ENCODE data around the gene IER5.

Gene IER5

DNA sequence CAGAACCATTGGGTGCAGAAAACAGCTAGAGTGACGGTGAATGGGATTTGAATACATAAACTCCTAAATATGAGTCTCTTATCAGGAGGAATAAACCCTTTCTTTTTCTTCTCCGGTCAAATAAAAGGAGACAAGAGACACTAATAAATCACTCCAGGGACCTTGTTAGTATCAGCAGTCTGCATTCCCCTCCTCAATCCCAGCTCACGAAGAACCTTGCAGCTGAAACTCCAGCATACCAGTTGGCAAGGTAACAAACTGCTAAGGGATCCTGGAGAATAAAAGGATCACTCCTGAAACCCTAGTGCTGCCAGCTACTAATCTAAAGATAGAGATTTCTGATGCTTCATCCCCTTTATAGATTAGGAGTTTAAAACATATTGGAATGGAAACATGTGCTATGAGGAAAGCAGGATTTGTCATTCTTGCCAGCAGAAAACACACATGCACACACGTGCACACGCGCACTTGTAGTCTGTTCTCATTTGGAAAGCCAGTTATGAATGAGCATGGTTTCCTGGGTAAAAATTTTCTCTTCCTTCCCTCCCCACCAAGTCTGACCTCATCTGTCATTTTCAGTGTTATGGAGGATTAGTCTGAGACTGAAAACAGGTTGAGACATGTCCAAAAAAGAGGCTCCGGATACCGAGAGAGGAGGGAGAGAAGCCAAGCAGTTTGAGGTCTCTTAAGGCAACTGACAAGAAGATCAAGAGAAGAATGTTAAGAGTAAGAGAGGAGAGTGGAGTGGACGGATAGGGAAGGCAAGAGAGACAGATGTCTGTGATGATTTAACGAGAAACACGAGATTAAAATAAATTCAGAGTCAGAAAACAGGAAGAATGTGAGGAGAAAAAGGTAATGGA, 10.9 kb downstream of the IER5 start:
- DNase-seq (ENCODE audit: low read depth in 2 of 2) = no peak

DNA sequence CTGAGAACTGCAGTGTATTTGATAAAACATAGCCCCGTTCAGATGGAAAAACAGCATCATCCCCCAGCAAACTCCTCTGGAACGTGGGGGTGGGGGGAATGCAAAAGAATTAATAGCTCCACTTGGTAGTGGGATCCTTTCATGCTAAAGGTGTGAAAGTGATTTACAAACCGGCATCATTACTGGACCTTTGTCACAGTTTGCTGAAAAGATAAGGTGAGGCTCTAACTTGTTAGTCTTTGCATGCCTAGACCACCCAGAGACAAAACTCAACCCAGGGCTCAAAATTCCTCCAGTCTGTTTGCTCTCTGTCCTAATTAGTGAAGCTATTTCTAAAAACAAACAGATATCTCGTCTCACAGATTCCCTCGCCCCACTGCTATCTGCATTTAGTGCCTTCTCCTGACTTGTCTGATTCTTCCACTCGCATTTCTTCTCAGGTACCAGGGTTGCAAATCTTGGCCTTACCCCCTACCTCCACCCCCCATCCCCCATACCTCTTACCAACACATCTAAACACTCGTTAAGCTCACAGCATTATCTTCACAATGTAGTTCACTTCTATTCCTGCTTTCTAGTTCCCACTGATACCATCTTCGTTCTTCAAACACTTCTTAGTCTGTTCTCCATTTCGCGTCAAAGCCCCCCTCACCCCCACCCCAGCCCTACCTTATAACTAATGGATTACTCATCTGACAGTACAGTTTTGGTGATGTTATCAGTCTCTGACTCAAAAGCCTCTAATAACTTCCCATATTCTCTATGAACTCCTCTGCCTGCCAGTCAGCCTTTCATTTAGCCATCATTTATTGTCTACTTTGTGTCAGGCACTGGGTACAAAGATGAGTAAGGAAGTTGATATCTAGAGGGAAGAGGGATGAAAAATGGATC, 11.8 kb downstream of the IER5 start:
- DNase-seq (ENCODE audit: low read depth in 2 of 2) = no peak

DNA sequence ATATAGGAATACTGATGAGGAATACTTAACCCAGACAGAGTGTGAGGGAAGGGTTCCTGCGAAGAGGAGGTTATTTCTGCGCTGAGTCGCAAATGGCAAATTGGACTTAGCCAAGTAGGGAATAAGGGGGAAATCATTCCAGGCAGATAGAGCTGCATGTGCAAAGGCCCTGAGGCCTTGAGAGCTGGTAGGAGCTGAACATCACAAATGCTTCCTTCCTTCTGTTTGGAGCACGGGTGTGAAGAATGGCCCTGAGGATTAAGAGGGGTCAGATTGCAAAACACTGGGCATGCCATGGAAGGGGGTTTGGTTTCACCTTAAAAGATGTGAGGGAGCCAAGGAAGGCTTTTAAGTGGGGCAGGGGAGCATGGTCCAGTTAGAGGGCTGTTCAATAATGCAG, 12.4 kb downstream of the IER5 start:
- no peak for DNase-seq (ENCODE audit: low read depth in 2 of 2)

DNA sequence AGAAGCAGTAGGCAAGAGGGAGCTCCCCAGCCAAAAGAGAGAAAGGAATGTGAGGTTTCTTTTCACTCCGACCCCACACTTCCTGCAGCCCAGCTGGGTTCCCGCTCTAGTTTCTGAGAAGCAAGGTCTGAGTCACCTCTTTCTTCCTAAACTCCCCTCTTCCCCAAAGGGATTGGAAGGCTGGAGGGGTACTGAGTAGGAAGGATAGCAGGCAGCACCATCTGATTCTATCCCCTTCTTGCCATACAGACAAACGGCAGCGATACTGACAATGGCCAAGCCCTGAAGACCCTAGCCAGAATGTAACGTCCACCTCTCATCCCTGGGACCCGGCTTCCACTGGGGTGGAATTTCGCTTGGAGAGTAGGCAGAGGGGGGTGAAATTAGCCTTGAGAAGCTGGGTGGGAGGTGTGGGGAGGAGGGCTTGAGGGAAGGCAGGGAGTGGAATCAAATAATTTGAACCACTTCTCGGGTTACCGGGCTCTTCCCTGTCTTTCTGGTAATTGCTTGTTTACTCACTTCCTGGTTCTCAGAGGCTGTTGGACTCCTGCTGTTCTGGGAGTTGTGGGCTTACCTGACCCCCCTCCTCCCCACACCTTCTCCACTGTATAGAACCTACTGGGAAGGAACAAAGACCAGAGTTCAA, 13.2 kb downstream of the IER5 start:
- DNase-seq (ENCODE audit: low read depth in 2 of 2) = no peak

DNA sequence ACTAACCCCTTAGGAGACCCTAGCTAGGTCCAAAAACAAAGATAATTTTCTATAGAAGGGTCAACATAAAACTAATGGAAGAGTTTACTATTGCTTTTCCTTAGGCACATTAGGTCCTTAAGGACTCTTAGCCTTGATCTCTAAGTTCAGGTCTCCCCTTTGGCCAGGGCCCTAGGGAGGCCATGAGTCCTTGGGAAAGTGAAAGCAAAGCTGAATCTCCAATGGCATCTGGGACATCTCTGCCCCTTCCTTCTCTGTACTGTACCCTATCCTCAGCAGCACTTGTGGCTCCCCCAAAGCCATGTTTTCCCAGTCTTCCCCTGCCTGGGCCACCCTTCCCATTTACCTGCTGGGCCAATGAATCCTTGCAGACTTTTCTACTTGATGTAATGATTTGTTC, 14.3 kb downstream of the IER5 start:
- no peak for DNase-seq (ENCODE audit: low read depth in 2 of 2)

DNA sequence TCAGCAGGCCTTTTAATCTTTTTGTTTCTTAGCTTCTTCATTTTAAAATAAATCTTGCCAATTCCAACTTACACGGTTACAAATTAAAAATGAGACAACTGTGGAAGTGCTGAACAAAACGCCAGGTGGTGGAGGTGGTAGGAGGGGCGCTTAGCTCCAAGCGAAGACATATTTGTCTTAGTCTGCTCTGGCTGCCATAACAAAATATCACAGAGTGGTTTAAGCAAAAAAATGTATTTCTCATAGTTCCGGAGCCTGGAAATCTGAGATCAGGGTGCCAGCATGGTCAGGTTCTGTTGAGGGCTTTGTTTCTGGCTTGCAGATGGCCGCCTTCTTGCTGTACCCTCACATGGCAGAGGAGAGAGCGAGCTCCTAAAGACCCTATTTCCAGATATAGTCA, 14.9 kb downstream of the IER5 start:
- no peak for DNase-seq (ENCODE audit: low read depth in 2 of 2)

DNA sequence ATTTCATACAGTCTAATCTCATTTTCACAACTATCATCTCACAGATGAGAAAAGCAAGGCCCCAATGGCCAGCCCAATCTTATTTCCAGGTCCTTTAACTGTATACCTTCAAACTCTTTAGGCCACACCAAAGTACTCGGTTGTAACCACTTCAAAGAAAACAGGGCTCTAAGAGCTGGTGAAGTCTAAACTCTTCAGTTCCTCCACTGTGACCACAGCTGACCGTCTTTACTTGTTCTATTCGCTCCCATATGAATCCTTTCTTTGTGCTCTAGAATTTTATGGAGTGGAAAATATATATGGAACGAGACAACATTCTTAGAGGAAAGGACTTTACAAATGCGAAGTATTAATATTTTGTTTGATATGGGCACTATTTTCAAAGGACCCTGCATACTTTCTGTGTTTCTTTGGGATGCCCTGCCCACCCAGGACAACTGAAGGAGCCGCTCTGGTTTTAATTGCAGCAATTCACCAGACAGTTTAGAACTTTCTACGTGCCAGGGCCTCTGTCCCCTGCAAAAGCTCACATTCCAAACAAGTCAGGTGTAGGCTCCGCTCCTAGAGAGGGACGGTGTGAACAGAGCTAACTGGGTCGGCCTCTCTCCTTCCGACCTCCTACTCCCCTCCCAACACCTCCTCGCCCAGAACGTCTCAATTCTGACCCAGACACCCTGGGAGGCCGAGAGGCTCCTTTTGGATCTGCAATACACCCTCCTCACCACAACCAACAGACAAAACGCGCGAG, 15.7 kb downstream of the IER5 start:
- DNase-seq (ENCODE audit: low read depth in 2 of 2) = no peak

DNA sequence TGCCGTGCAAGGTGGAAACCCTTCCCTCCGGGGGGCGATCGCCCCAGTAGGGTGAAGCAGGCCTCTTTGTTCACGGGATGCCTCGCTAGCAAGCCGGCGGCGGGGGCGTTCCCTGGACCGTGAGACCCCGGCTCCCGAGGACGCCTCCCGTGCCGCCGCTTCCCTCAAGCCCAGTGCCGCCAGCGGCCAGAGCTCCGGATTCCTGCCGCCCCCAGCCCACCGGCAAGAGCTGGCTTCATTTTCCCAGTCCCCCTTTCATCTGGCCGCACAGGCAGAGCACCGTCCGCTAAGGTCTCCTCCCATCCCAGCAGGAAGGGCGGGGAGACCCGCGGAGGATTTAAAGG, 16.3 kb downstream of the IER5 start:
- peak in 1 of 2 donors; percentile 17 for DNase-seq (ENCODE audit: low read depth in 2 of 2)

DNA sequence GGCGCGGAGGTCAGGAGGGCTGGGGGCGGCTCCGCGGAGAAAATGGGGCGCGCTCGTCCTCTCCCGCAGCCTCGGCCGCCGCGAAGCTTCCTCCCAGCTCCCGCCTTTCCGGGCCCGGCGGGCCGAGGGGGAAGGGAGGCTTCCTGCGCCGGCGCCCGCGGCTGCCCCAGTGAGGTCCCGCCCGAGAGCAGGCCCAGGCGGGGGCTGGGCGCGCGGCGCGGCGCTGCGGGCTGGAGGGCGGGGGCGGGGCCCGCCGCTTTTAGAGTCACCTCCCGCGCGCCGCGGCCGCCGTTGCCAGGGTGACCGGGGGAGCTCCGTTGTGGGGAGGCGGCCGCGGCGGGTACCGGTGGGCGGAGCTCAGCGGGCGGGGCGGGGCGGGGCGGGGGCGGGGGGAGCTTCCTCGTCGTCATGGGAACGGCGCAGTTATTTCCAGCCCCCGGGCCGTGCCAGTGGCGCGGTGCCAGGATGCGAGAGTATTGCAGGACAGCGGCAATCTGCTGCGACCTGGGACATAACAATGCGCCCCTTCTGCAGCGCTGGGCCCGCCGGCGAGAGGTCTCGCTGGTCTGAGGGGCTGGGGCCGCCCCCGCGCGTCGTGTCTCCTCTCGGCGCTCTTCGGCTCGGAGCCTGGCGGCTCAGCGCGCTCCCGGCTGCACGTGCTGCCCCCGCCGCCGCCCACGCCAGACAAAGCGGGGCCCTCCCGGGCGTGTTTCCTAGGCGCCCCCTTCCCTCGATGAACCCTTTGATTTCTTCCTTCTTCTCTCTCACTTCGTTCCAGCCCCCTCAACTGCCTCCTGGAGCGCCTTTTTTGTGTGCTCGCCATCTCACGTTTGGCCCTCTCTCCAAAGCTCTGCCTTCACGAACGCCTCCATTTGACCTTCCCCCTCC, 16.9 kb downstream of the IER5 start:
- DNase-seq (ENCODE audit: low read depth in 2 of 2) = peak; percentile 91

DNA sequence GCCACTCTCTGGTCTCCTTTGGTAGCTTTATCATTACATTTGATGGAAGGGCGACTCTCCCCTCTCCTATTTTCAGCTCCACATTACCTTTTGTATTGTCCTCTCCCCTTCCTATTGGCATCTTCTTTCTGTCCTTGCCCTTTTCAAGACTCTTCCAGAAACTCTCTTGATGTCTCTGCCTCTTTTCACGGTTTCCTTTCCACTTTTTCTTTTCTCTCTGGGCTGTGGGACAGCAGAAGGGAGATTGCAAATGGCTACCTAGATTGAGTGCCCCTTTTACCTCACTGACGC, 17.5 kb downstream of the IER5 start:
- no peak for DNase-seq (ENCODE audit: low read depth in 2 of 2)

DNA sequence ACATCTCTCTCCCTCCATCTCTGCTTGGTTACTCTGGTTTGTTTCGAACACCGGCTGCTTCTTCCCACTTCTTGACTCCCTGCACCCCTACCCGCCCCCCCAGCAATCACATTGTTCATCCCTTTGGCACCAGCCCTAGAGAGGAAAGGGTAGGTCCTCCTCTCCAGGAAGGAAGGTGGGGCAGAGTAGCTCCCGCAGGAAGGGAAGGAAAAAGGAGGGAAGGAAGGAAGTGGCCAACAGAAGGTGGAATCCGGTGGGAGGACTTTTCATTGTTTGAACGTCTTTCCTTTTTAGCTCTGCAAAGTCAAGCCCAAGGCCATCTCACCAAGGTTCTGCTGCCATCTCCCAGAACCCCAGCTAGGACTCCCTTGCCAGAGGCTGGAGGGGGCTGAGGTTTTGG, 18.0 kb downstream of the IER5 start:
- DNase-seq (ENCODE audit: low read depth in 2 of 2) = no peak

DNA sequence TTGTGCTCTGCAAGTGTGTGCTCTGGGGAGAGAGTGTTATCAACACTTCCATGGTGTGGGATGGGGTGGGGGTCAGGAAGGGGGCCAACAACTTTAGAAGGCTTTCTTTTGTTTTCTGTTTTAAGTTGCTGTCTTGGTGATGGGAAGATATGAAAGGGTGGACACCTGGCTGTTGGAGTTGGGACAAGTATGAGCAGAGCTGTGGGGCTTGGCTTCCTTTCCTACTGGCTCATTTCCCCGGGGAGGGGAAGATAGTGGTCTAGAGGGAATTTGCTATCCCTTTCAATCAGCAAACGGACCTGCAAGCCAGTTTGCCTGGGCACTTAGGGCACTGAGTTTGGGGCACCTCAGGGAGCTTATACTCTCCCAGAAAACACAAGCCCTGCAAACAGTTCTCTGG, 19.2 kb downstream of the IER5 start:
- DNase-seq (ENCODE audit: low read depth in 2 of 2) = no peak

DNA sequence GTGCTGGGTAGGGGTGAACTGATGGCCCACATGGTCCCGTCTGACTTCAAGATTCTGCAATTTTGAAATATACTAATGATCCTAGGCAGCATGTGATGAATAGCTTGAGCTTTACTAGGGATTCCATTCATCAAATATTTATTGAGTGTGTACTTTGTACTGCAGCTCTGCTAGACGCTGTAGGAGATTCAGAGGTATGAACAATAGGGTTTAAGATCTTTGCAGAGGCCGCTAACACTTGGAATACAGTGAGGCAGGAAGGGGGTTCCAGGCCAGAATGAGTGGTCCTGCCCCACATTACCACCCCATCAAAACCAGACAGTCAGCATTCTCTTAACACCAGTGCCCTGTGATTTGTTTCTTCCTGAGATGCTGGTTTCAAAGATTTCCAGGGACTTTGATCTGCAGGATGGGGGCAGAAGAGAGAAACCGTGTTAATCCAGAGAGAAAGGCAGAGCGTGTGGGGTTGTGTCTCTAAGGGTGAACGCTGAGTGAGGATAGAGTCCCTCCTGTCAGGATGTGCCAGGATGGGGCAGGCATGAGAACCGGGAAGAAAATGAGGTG, 19.9 kb downstream of the IER5 start:
- DNase-seq (ENCODE audit: low read depth in 2 of 2) = no peak

DNA sequence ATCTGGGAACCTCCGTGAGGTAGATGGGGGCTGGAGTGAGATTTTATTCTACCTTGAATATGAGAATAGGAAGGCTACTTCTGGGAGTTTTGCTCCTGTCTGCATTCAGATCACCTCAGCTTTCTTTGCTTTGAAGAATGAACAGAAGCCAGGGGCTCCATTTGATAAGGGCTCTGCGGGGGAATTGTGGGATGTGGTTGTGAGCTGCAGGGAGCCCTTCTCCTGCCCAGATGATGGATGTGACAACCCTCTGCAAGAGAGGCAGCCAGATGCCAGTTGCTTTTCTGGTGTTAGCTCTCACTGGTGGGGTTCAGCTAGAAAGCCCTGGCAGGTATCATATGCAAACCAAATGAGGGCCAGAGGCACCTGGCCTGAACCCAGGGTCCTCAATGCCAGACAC, 21.5 kb downstream of the IER5 start:
- no peak for DNase-seq (ENCODE audit: low read depth in 2 of 2)

DNA sequence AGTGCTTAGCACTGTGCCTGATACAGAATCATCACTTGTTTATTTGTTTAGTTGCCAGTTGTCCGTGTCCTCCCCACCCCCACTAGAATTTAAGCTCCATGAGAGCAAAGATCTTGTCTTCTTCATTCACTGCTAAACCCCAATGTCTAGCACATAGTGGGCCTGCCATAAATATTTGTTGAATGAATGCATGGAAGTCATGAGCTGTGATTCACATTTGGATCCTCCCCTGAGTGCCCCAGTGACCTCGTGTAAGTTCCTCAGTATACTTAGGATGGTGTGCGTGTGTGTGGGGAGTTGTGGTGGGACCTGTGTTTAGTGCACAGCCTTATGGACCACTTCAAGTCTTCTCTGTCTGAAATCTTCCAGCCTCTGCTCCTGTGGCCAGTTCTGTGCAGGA, 23.1 kb downstream of the IER5 start:
- DNase-seq (ENCODE audit: low read depth in 2 of 2) = no peak

DNA sequence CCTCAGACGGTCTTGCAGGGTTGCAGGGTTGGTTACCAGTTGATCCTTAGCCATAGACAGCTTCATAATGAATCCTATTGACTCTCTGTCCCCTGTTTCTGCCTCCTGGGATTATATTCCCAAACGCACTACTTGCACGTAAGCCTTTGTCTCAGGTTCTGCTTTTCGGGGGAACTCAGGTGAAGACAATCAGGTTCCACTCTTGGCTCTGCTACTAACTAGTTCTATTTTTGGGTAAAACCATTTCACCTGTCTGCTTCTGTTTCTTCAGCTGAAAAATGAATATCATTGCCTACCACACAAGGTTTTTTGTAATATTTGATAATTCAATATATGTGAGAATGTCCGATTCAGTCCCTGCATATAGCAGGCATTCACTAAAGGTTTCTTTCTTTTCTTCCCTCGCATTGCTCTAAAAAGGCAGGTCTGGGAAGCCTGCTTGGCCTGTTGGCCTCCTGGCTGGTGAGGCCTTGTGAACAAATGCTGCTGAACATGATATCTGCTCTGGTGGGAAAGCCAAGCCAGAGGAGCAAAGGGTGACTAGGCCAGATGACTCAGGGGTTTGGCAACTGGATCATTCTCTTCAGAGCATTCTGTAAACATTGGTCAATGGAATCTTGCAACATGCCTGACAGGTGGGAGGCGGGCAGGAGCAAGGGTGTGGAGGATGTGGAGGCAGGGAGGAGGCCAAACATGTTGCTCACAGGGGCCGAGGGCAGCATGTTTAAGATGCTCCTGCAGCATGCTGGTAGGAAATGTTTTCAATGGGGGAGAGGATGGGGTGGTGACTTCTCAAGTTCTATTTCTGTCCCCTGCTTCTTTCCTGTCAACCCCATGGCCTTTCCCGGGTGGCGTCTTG, 23.8 kb downstream of the IER5 start:
- no peak for DNase-seq (ENCODE audit: low read depth in 2 of 2)

DNA sequence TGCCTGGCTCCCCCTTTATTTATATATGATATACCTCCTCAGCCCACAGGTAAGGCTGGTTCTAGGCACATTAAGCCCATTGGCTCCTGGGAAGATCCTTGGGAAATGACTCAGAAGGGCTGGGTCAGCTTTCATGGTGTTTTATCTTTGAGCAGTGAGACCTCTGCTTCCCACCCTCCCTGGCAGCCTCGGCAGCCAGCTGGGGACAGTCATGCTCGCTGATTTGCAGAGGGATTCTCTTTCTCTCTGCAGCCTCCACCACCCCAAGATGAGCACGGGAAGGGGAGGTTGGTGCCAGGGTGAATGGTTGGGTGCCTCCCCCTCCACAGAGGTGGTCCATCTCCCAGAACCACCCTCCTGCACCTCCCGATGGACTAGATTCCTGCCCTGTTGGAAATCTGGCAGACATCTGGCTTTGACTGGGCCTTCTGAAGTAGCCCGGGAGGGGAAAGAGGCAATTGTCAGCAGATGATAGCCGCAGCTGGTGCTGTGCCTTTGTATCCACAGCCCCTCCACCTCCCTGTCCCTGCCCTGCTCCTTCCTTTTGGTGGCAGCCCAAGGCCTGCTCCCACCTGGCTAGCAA, 24.6 kb downstream of the IER5 start:
- no peak for DNase-seq (ENCODE audit: low read depth in 2 of 2)

DNA sequence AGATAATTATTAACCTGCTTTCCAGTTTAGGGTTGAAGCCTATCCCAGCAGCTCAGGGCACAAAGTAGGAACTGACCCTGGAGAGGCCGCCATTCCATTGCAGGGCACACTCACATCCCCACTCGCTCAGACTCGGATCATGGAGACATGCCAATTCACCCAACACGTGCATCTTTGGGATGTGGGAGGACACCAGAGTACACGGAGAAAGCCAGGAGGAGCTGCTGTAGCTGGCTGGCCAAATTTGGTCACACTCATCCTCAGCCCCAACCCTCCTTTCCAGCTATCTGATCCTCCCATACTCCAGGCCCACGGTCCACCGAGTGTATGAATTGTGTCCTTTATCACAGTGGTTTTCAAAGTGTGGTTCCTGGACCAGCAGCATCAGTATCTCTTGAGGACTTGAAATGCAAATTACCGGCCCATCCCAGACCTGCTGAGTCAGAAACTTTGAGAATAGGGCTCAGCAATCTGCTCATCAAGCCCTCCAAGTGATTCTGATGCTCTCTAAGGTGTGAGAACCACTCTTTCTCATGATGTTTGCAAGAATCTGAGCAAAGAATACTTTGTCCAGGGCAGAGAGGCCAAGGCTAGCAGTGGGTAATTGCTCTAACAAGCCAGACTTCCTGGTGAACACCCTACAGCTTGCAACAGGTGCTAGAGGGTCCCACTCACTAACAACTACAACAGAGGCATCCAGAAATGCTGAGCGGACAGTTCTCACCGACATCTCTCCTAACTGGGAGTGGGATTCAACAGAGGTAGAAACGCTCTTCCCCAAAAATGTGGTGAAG, 26.3 kb downstream of the IER5 start:
- no peak for DNase-seq (ENCODE audit: low read depth in 2 of 2)

DNA sequence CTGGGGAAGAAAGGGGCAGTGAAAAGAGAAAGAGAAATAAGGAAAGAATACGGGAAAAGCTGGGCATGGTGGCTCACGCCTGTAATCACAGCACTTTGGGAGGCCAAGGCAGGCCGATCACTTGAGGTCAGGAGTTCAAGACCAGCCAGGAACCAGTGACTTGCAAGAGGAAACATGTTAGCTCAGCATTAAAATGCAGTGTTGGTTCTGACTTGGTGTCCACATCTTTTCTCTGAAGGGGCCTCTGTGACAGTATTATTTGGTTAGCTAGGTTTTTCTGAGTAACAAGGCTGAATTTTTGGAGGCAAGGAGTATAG, 26.8 kb downstream of the IER5 start:
- DNase-seq (ENCODE audit: low read depth in 2 of 2) = no peak

Data from stimulated activated CD8-positive, alpha-beta memory T cell treated with anti-CD3 and anti-CD28 coated beads, Interleukin-15, amount 100 ng/mL, for 4 hours (primary cell).